Measurements from ENCODE around the gene CXCL17. TPM values are rescaled to one million over a fixed set of nuclear protein-coding genes. Genes with fewer than 3 reads are reported as not detected.
A peak's percentile ranks its signal among the peaks of the same experiment; 100 is the strongest.

CXCL17 gene
- total RNA-seq, 1 donor from 2014 or later: 150 TPM

DNA sequence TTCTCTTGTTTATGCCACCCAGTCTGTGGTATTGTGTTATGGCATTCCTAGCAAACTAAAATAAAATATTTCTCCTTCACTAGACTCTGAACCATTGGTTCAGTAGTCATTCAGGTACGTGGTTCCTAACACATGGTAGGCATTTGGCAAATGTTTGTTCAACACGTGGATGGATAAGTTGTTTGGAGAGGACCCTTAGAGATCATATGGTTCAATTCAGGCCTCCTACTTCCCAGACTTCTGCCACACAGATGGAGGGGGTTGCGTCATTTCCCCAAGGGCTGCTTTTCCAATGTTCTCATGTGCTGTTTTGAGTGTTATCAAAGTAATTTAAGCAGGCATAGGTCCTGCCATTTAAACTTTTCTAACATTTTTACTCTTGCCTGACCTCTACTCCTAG lies 6.7 kb downstream of the CXCL17 start:
- H3K4me1 ChIP-seq: peaks cover 47% of the 10 kb centered on the region
- no peak for TF ChIP-seq CTCF (IDR thresholded peaks at IDR 0.05)
- ATAC-seq: peak; percentile 8
- intact Hi-C loops (cut with DNase I): no loop called here
- H3K4me3 ChIP-seq: no peak overlapping the region
- no peak overlapping the region for H3K27ac ChIP-seq
- H3K27me3 ChIP-seq: no peaks in the 10 kb centered on the region
- H3K9me3 ChIP-seq: no peaks in the 10 kb centered on the region
- DNase-seq: no peak
- peaks cover 9% of the 10 kb centered on the region for H3K36me3 ChIP-seq

DNA sequence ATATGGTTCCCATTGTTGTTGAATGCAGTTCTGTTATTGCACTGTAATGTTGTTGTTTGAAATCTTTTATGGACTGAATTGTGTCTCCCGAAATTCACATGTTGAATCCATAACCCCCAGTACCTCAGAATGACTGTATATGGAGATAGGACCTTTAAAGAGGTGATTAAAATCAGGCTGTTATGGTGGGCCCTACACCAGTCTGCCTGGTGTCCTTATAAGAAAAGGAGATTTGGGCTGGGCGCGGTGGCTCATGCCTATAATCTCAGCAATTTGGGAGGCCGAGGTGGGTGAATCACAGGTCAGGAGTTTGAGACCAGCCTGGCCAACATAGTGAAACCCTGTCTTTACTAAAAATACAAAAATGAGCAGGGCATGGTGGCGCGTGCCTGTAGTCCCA lies 7.4 kb downstream of the CXCL17 start:
- H3K27me3 ChIP-seq: no peaks in the 10 kb centered on the region
- H3K36me3 ChIP-seq: peaks cover 9% of the 10 kb centered on the region
- peaks cover 40% of the 10 kb centered on the region for H3K4me1 ChIP-seq
- DNase-seq: no peak
- H3K4me3 ChIP-seq: no peak overlapping the region
- ATAC-seq: no peak
- intact Hi-C loops (cut with DNase I): no loop called here
- H3K9me3 ChIP-seq: no peaks in the 10 kb centered on the region
- H3K27ac ChIP-seq: no peak overlapping the region
- TF ChIP-seq CTCF (IDR thresholded peaks at IDR 0.05): no peak

GRCh38 chr19:42433503-42434260 lies 9.1 kb downstream of the CXCL17 start:
- no peaks in the 10 kb centered on the region for H3K27me3 ChIP-seq
- DNase-seq (peak; percentile 81), ATAC-seq (peak; percentile 89)
- H3K4me1 ChIP-seq: peaks cover 35% of the 10 kb centered on the region
- H3K27ac ChIP-seq: peak overlapping the region; percentile 66
- H3K36me3 ChIP-seq: peaks cover 9% of the 10 kb centered on the region
- H3K9me3 ChIP-seq: no peaks in the 10 kb centered on the region
- TF ChIP-seq CTCF (IDR thresholded peaks at IDR 0.05): peak; percentile 65
- intact Hi-C loops (cut with DNase I): no loop called here
- no peak overlapping the region for H3K4me3 ChIP-seq

- Histone ChIP-seq H3K27ac (no peak overlapping the region), H3K36me3 (peaks cover 9% of the 10 kb centered on the region), H3K4me1 (peaks cover 30% of the 10 kb centered on the region), H3K9me3 (no peaks in the 10 kb centered on the region), H3K4me3 (no peak overlapping the region), H3K27me3 (no peaks in the 10 kb centered on the region)
- no peak for TF ChIP-seq CTCF (IDR thresholded peaks at IDR 0.05)
- intact Hi-C loops (cut with DNase I): no loop called here
- DNase-seq (no peak), ATAC-seq (no peak)
Observed at GRCh38 chr19:42431486-42431885, 11.3 kb downstream of the CXCL17 start.

GRCh38 chr19:42428676-42429075 lies 14.1 kb downstream of the CXCL17 start:
- DNase-seq: no peak
- TF ChIP-seq CTCF (IDR thresholded peaks at IDR 0.05): no peak
- peaks cover 18% of the 10 kb centered on the region for H3K27me3 ChIP-seq
- H3K4me3 ChIP-seq: no peak overlapping the region
- intact Hi-C loops (cut with DNase I): no loop called here
- ATAC-seq: no peak
- peaks cover 9% of the 10 kb centered on the region for H3K36me3 ChIP-seq
- H3K4me1 ChIP-seq: peaks cover 20% of the 10 kb centered on the region
- H3K9me3 ChIP-seq: no peaks in the 10 kb centered on the region
- no peak overlapping the region for H3K27ac ChIP-seq
